Heart right ventricle (tissue), 16 donors: ENCODE results near the gene CCDC50. TPM values are rescaled to one million over a fixed set of nuclear protein-coding genes. Genes with fewer than 3 reads are reported as not detected.

ENCODE experiments used
- ATAC-seq, 8 donors: fragments of 200-7000 bp; cut with Tn5 transposase; one replicate each; pipeline ENCODE4 v1.9.1; 2020; ENCODE audit warnings: mild to moderate bottlenecking in 8 of 8, moderate library complexity in 8 of 8, moderate number of reproducible peaks in 1 of 8
- DNase-seq, 2 donors: peaks; one replicate each; pipeline ENCODE4 v3.0.0-alpha.2; 2020
- H3K27ac ChIP-seq, 10 donors: fragments of 200-600 bp; sonication (generic) in 2 of 10; one replicate each; pipeline versions ENCODE4 v1.5.0 to v1.8.0; 2020 to 2022; ENCODE audit warnings: mild to moderate bottlenecking in 3 of 10
- H3K27me3 ChIP-seq, 7 donors: fragments of 200-600 bp; one replicate each; pipeline ENCODE4 v1.8.0; 2021 to 2022; ENCODE audit warnings: mild to moderate bottlenecking in 2 of 7
- H3K36me3 ChIP-seq, 9 donors: fragments of 200-600 bp; sonication (generic) in 1 of 9; one replicate each; pipeline versions ENCODE4 v1.5.0 to v1.8.0; 2020 to 2022; ENCODE audit warnings: mild to moderate bottlenecking in 2 of 9
- H3K4me1 ChIP-seq, 9 donors: fragments of 200-600 bp; sonication (generic) in 1 of 9; one replicate each; pipeline versions ENCODE4 v1.5.0 to v1.8.0; 2020 to 2022; ENCODE audit warnings: mild to moderate bottlenecking in 4 of 9
- H3K4me3 ChIP-seq, 10 donors: fragments of 200-600 bp; sonication (generic) in 2 of 10; one replicate each; pipeline versions ENCODE4 v1.5.0 to v1.8.0; 2020 to 2022; ENCODE audit warnings: mild to moderate bottlenecking in 7 of 10, moderate library complexity in 2 of 10
- H3K9me3 ChIP-seq, 11 donors: fragments of 200-600 bp in 10 of 11; sonication (generic) in 2 of 11; one replicate each; pipeline versions ENCODE4 v1.5.0 to v1.8.0; 2013 to 2022; ENCODE audit warnings: mild to moderate bottlenecking in 2 of 11, control low read depth in 1 of 11, moderate library complexity in 1 of 11
- WGBS, 2 donors: extraction: QIAGEN DNeasy Blood & Tissue Kit; methylation state at CpG; one replicate each; pipeline ENCODE4 v1.1.7; 2013; ENCODE audit warnings: inconsistent platforms in 1 of 2; 5-methylcytosine and 5-hydroxymethylcytosine counted together
- intact Hi-C, 10 donors: fragments of 100-400 bp; cut with DNase I; formaldehyde crosslinking; loops; one replicate each; pipeline versions ENCODE4 v1.11.1 to v1.14.2; 2022
- polyA plus RNA-seq, 2 donors: library from polyadenylated mRNA; stranded (reverse); fragments of 200-250 nt; gene quantifications; one replicate each; pipeline ENCODE4 v1.2.3, GENCODE V29; 2013
- total RNA-seq, 10 donors: library from RNA; stranded (reverse); fragmentation: NEBNext Ultra II Directional in 3 of 10; extraction: Animal tissue kit (Norgen Biotek cat#: 25700) in 3 of 10; gene quantifications; one replicate each; pipeline versions ENCODE4 v1.2.1 to v1.2.4, GENCODE V29; 2021 to 2023
- TF ChIP-seq, protein P1 (sequence below), 9 donors: fragments of 200-600 bp; sonication (generic) in 2 of 9; IDR thresholded peaks; one replicate each; pipeline versions ENCODE4 v1.5.0 to v1.8.0; 2021 to 2022; ENCODE audit warnings: antibody characterized with exemption in 9 of 9, mild to moderate bottlenecking in 5 of 9, moderate library complexity in 1 of 9
- donor health status: Arrhythmogenic right ventricular cardiomyopathy.
- donor health status: ischemic (EF 13 %, LVEDD 7.1; RV severe dilation, severe dysfunction).
- donor health status: healthy with polysubstance abuse.
- donor health status: DM: no; HTN: yes; CAD: no.
- donor health status: DM: no; HTN: no; CAD: no.
- donor health status: ischemic (EF 25% LVEDD 6.9; RV normal size, moderate dysfunction).
- donor health status: ischemic (EF 25% LVEDD 5.7; RV mildly dilated, moderate dysfunction).
- donor health status: healthy.
- donor health status: DM: yes; HTN: yes; CAD: no.
- donor health status: Ischemic cardiomyopathy.
- donor health status: ischemic (EF 35%, LVEDD 5.7; RV mildly dilated, moderate dysfunction).
- donor health status: nonischemic (EF 11% LVEDD 7.7; RV severe dilation, severe dysfunction).
- donor health status: DM: yes; HTN: yes; CAD: no.
- donor health status: PGD.
- donor health status: ischemic (EF 29% LVEDD 5.4; RV normal size, mild dysfunction).
- donor health status: nonischemic (EF 23%, LVEDD 6.1; RV moderate dilation, normal function).

The CCDC50 gene
- total and polyA plus RNA-seq, 12 donors, result 14.3 to 58.8 (median 51.0) TPM

DNA sequence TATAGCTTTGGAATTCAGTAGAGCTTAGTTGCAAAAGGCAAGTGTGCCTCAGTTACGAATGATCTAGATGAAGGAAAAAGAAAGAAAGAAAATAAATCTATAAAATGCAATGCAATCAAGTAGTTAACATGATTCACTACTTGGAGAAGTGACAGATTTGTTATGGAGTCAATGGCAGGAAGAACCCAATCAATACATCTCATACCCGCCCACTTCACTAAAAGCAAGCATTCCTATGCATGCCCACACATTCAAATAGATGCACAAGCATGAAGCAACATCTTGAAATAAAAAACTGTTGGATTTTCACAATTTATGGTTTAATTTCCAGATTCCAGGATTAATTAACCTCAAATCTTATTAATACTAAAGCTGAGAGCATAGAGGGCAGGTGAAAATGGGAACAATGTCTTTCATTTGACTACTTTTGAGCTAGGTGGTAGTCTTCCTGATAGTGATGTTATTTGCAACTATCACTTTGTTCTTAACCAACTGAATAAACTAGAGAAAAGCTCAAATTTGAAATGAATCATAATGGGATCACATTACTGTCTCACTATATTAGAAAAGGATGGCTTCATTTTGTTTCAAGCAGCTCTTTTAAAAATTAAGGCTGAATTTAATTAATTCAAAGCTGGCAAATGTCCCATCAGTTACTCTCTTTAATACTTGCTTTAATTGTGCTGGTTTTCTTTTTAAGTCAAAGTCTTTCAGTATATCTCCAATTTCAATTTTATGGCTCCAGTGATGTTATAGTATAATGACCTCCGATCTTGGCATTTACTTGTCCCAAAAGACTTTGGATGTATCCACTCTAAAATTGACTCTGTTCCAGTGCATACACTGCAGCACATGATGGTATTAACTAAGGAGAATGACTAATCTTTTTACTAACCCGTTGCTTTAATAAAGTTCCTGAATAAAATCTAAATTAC, 46.7 kb upstream of the CCDC50 start:
- no peak overlapping the region for H3K4me3 ChIP-seq
- no peaks in the 10 kb centered on the region for H3K27me3 ChIP-seq
- TF ChIP-seq, protein P1, sequence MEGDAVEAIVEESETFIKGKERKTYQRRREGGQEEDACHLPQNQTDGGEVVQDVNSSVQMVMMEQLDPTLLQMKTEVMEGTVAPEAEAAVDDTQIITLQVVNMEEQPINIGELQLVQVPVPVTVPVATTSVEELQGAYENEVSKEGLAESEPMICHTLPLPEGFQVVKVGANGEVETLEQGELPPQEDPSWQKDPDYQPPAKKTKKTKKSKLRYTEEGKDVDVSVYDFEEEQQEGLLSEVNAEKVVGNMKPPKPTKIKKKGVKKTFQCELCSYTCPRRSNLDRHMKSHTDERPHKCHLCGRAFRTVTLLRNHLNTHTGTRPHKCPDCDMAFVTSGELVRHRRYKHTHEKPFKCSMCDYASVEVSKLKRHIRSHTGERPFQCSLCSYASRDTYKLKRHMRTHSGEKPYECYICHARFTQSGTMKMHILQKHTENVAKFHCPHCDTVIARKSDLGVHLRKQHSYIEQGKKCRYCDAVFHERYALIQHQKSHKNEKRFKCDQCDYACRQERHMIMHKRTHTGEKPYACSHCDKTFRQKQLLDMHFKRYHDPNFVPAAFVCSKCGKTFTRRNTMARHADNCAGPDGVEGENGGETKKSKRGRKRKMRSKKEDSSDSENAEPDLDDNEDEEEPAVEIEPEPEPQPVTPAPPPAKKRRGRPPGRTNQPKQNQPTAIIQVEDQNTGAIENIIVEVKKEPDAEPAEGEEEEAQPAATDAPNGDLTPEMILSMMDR (IDR thresholded peaks at IDR 0.05), result no peak
- no peaks in the 10 kb centered on the region for H3K36me3 ChIP-seq
- DNase-seq (no peak), ATAC-seq (no peak)
- H3K4me1 ChIP-seq, result no peaks in the 10 kb centered on the region
- peaks cover 0 to 7% (median 0%) of the 10 kb centered on the region in 11 donors for H3K9me3 ChIP-seq
- intact Hi-C loops, result no loop called here
- WGBS, 2 donors, result 61 to 81% methylated on average over 4 of the region's 4 CpGs
- no peak overlapping the region for H3K27ac ChIP-seq

DNA sequence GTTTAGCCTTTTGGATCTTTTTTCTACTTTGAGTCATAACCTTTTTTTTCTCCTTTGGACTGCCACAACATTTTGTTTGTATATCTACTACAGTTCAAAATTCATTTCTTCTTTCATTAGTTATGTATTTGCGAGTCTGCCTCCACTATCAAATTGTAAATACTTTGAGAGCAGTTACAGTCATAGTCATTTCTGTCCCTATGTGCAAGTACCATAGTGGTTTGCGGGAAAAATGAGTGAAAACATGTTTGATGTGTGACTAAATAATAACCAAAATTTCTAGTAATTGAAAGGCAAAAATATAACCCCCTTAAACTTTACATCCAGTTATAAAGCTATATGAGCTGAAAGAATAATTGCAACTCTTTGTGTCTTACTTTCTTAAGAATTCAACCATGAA, 45.8 kb upstream of the CCDC50 start:
- H3K27me3 ChIP-seq, result no peaks in the 10 kb centered on the region
- DNase-seq (no peak), ATAC-seq (no peak)
- H3K4me3 ChIP-seq, result no peak overlapping the region
- TF ChIP-seq, protein P1 (IDR thresholded peaks at IDR 0.05), result no peak
- intact Hi-C loops, result no loop called here
- H3K27ac ChIP-seq, result no peak overlapping the region
- WGBS, 2 donors, result 94 to 99% methylated on average over 2 of the region's 2 CpGs
- H3K4me1 ChIP-seq, result no peaks in the 10 kb centered on the region
- H3K9me3 ChIP-seq, result peaks cover 0 to 14% (median 0%) of the 10 kb centered on the region in 11 donors
- no peaks in the 10 kb centered on the region for H3K36me3 ChIP-seq

DNA sequence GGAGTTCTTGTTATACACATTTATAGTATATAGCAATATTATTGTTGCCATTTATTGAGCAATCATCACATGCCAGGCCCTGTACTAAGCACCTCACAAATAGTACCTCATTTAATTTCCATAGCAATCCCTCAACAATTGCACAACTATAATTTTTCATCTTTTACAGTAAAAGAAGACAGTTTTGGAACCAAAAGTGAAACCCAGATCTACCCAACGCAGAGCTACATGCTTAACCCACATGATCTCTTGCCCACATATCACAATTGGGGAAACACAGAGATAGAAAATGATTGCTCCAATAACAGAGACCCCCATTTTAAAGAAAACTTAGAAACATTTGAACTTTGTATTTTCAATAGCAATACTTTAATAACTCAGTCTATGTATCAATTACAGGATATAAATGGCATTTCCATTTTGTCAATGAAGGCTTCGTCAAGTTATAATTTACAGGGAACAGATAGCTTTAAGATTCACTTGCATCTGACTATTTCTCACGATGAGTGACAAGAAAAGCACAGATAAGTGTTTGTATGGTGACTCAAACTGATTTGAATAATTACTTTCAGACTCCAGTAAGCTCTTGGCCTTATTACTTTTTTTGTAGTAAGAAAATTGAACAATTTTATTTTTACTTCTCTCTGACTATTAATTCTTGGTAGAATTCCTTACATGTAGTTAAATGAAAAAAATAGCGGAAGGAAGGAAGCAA, 38.7 kb upstream of the CCDC50 start:
- DNase-seq (no peak), ATAC-seq (peak in 1 of 8 donors; percentile 39)
- 56 to 66% methylated on average over 4 of the region's 4 CpGs for WGBS, 2 donors
- Histone ChIP-seq H3K27me3 (no peaks in the 10 kb centered on the region), H3K27ac (peak overlapping the region in 6 of 10 donors; percentile 1 to 57 (median 50)), H3K4me3 (peak overlapping the region in 6 of 10 donors; percentile 1 to 28 (median 19)), H3K4me1 (peaks cover 0 to 10% (median 0%) of the 10 kb centered on the region in 9 donors), H3K36me3 (no peaks in the 10 kb centered on the region), H3K9me3 (peaks cover 0 to 20% (median 0%) of the 10 kb centered on the region in 11 donors)
- TF ChIP-seq, protein P1 (IDR thresholded peaks at IDR 0.05), result no peak
- intact Hi-C loops, result no loop called here

DNA sequence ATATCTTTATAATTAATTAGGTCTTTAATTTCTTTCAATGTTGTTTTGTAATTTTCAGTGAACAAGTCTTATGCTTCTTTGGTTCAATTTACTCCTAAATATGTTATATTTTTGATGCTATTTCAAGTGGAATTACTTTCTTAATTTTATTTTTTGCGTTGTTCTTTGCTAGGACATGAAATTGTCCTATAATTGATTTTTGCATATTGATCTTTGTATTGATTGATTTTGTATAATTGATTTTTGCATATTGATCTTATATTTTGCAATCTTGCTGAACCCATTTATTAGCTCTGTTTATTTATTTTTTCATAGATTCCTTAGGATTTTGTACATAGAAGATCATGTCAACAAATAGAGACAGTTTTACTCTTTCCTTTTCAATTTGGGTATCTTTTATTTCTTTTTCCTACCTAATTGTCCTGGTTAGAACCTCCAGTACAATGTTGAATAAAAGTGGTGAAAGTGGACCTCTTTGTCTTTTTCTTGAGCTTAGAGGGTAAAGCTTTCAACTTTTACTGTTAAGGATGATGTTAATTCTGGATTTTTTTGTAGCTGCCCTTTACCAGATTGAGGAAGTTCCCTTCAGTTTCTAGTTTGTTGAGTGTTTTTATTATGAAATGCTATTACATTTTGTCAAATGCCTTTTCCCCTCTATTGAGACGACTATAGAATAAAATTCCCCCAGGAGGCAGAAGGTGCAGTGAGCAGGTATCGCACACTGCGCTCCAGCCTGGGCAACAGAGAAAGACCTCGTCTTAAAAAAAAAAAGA, 36.8 kb upstream of the CCDC50 start:
- no peak for ATAC-seq
- Histone ChIP-seq H3K36me3 (no peaks in the 10 kb centered on the region), H3K27me3 (no peaks in the 10 kb centered on the region), H3K9me3 (peaks cover 0 to 14% (median 0%) of the 10 kb centered on the region in 11 donors), H3K27ac (no peak overlapping the region), H3K4me1 (peaks cover 0 to 10% (median 0%) of the 10 kb centered on the region in 9 donors), H3K4me3 (no peak overlapping the region)
- intact Hi-C loops, result no loop called here
- TF ChIP-seq, protein P1 (IDR thresholded peaks at IDR 0.05), result no peak
- WGBS, 2 donors, result 75 to 93% methylated on average over 5 of the region's 5 CpGs
- DNase-seq, result no peak
